OCI-LY3 (cell line): Measurements from ENCODE around the gene ALX3.

ENCODE experiments used
- H2AFZ ChIP-seq: fragments of 200-600, 300-600 bp; shearing (Covaris generic); 2 replicates; pipeline ENCODE4 v1.6.0; 2014; ENCODE audit warnings: antibody characterized with exemption, low read depth, low read length
- H3K27ac ChIP-seq: fragments of 200-600, 300-600 bp; sonication (generic); 2 replicates; pipeline ENCODE4 v1.5.1; 2014; ENCODE audit warnings: mild to moderate bottlenecking, low read length, moderate library complexity, mixed read lengths
- H3K27me3 ChIP-seq: fragments of 200-600, 300-600 bp; sonication (generic); 2 replicates; pipeline ENCODE4 v1.6.1; 2014; ENCODE audit warnings: low read depth, low read length, mixed read lengths
- H3K36me3 ChIP-seq: fragments of 200-600, 300-600 bp; sonication (generic); replicated peaks from 2 replicates; pipeline ENCODE3; 2014; ENCODE audit warnings: low read depth, low read length, mixed read lengths
- H3K4me1 ChIP-seq: fragments of 300-600, 200-600 bp; sonication (generic); 2 replicates; pipeline ENCODE4 v1.6.1; 2014; ENCODE audit warnings: low read length, mixed read lengths
- H3K4me2 ChIP-seq: fragments of 200-600, 300-600 bp; sonication (generic); 2 replicates; pipeline ENCODE4 v1.6.1; 2014; ENCODE audit warnings: low read length, mixed read lengths
- H3K4me3 ChIP-seq: fragments of 300-600, 200-600 bp; sonication (generic); 2 replicates; pipeline ENCODE4 v1.5.1; 2014; ENCODE audit warnings: antibody characterized with exemption, mild to moderate bottlenecking, low read length, moderate library complexity
- H3K79me2 ChIP-seq: fragments of 300-600, 200-600 bp; shearing (Covaris generic); 2 replicates; pipeline ENCODE4 v1.6.1; 2014; ENCODE audit warnings: mild to moderate bottlenecking, low read length, mixed read lengths
- H3K9ac ChIP-seq: fragments of 300-600, 200-600 bp; shearing (Covaris generic); 2 replicates; pipeline ENCODE4 v1.6.0; 2014; ENCODE audit warnings: mild to moderate bottlenecking, low read length, moderate library complexity
- H3K9me3 ChIP-seq: fragments of 200-600, 300-600 bp; shearing (Covaris generic); 2 replicates; pipeline ENCODE4 v1.6.1; 2014; ENCODE audit warnings: low read length, mixed read lengths; ENCODE audit not compliant: insufficient read depth
- H4K20me1 ChIP-seq: fragments of 200-600, 300-600 bp; sonication (generic); 2 replicates; pipeline ENCODE4 v1.6.1; 2016; ENCODE audit warnings: low read length, mixed read lengths; ENCODE audit not compliant: insufficient read depth
- CTCF ChIP-seq: fragments of 200-600, 300-600 bp; sonication (generic); IDR thresholded peaks from 2 replicates; pipeline ENCODE4 v1.5.1; 2014; ENCODE audit warnings: antibody characterized with exemption, low read length, low read depth
- EZH2phosphoT487 ChIP-seq: fragments of 200-600 bp; shearing (Covaris generic); IDR thresholded peaks from 2 replicates; pipeline ENCODE4 v1.6.1; 2018; ENCODE audit warnings: antibody characterized with exemption, mixed run types, low read depth

Gene ALX3

GRCh38 chr1:110100335-110100734 lies 29.9 kb upstream of the ALX3 start:
- Histone ChIP-seq H3K36me3 (no peaks in the 10 kb centered on the region), H3K4me2 (no peak overlapping the region), H3K27ac (no peak overlapping the region), H3K4me3 (no peak overlapping the region), H3K4me1 (no peaks in the 10 kb centered on the region), H3K9me3 (no peaks in the 10 kb centered on the region), H2AFZ (no peak overlapping the region), H3K27me3 (no peaks in the 10 kb centered on the region), H4K20me1 (no peaks in the 10 kb centered on the region), H3K79me2 (no peaks in the 10 kb centered on the region), H3K9ac (no peak overlapping the region)
- TF ChIP-seq EZH2phosphoT487: no peak
- TF ChIP-seq CTCF: no peak

- TF ChIP-seq CTCF (no peak), EZH2phosphoT487 (no peak)
- no peak overlapping the region for H3K4me3 ChIP-seq
- no peak overlapping the region for H2AFZ ChIP-seq
- H3K9ac ChIP-seq: no peak overlapping the region
- no peaks in the 10 kb centered on the region for H4K20me1 ChIP-seq
- H3K9me3 ChIP-seq: no peaks in the 10 kb centered on the region
- no peaks in the 10 kb centered on the region for H3K79me2 ChIP-seq
- H3K4me1 ChIP-seq: no peaks in the 10 kb centered on the region
- no peaks in the 10 kb centered on the region for H3K27me3 ChIP-seq
- H3K27ac ChIP-seq: no peak overlapping the region
- no peaks in the 10 kb centered on the region for H3K36me3 ChIP-seq
- H3K4me2 ChIP-seq: no peak overlapping the region
Measured at GRCh38 chr1:110098222-110099026, 28.0 kb upstream of the ALX3 start.

GRCh38 chr1:110097507-110098221 lies 27.2 kb upstream of the ALX3 start:
- no peak overlapping the region for H3K27ac ChIP-seq
- no peaks in the 10 kb centered on the region for H3K9me3 ChIP-seq
- H3K9ac ChIP-seq: no peak overlapping the region
- TF ChIP-seq EZH2phosphoT487 (no peak), CTCF (no peak)
- no peaks in the 10 kb centered on the region for H3K27me3 ChIP-seq
- H3K4me1 ChIP-seq: no peaks in the 10 kb centered on the region
- no peak overlapping the region for H3K4me2 ChIP-seq
- no peaks in the 10 kb centered on the region for H3K36me3 ChIP-seq
- H2AFZ ChIP-seq: no peak overlapping the region
- no peaks in the 10 kb centered on the region for H4K20me1 ChIP-seq
- H3K4me3 ChIP-seq: no peak overlapping the region
- H3K79me2 ChIP-seq: no peaks in the 10 kb centered on the region

- Histone ChIP-seq H3K4me2 (no peak overlapping the region), H3K27ac (no peak overlapping the region), H3K27me3 (no peaks in the 10 kb centered on the region), H3K79me2 (no peaks in the 10 kb centered on the region), H3K4me3 (no peak overlapping the region), H3K9ac (no peak overlapping the region), H3K4me1 (peaks cover 4% of the 10 kb centered on the region), H4K20me1 (no peaks in the 10 kb centered on the region), H2AFZ (no peak overlapping the region), H3K9me3 (no peaks in the 10 kb centered on the region), H3K36me3 (no peaks in the 10 kb centered on the region)
- TF ChIP-seq CTCF (no peak), EZH2phosphoT487 (no peak)
Measured at GRCh38 chr1:110094931-110095654, 24.6 kb upstream of the ALX3 start.
